Esophagus squamous epithelium (tissue), 4 donors: ENCODE results near the gene PCSK5.

Source experiments
- POLR2A ChIP-seq, 4 donors: fragments of 450-650 bp; IDR thresholded peaks; one replicate each; pipeline ENCODE4 v1.6.1; 2017; ENCODE audit warnings: antibody characterized with exemption in 4 of 4, mild to moderate bottlenecking in 4 of 4, moderate library complexity in 3 of 4
- TF ChIP-seq, protein P1 (sequence below), 6 experiments: fragments of 450-650 bp in 4 of 6; fragments of 200-600 bp in 2 of 6; sonication (generic) in 2 of 6; IDR thresholded peaks; one replicate each; pipeline ENCODE4 v1.5.1; 2016 to 2019; ENCODE audit warnings: antibody characterized with exemption in 6 of 6, mild to moderate bottlenecking in 4 of 6, moderate library complexity in 4 of 6

DNA sequence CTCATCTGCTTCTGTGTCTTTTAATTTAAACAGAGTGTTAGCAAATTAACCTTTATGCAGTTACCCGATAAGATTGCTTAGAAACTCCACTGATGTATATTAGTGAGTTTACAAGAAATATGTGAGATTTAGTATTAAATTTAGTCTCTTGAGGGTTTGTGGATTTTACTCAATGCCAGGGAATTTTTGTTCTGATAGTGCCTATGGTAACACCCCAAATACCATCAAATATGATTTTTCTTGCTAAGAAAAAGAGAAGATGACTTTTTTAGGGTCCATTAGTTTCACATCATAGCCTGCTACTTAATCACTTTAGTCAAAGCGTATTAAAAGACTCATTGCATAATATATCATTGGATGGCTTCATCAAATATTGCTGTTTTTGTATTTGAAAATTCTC is 224.9 kb downstream of the PCSK5 start:
- TF ChIP-seq, protein P1, sequence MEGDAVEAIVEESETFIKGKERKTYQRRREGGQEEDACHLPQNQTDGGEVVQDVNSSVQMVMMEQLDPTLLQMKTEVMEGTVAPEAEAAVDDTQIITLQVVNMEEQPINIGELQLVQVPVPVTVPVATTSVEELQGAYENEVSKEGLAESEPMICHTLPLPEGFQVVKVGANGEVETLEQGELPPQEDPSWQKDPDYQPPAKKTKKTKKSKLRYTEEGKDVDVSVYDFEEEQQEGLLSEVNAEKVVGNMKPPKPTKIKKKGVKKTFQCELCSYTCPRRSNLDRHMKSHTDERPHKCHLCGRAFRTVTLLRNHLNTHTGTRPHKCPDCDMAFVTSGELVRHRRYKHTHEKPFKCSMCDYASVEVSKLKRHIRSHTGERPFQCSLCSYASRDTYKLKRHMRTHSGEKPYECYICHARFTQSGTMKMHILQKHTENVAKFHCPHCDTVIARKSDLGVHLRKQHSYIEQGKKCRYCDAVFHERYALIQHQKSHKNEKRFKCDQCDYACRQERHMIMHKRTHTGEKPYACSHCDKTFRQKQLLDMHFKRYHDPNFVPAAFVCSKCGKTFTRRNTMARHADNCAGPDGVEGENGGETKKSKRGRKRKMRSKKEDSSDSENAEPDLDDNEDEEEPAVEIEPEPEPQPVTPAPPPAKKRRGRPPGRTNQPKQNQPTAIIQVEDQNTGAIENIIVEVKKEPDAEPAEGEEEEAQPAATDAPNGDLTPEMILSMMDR (IDR thresholded peaks at IDR 0.05), result no peak
- TF ChIP-seq POLR2A (IDR thresholded peaks at IDR 0.05), result no peak
